WERI-Rb-1 (cell line): ENCODE measurements around the gene ZNF346.

Experiments used
- DNase-seq: peaks from one replicate; pipeline ENCODE4 v3.0.0-alpha.2; 2020
- H3K27ac ChIP-seq: fragments of 250-450 bp; sonication (Bioruptor Pico); 2 replicates; pipeline ENCODE4 v1.5.1; 2020; ENCODE audit warnings: mild to moderate bottlenecking, moderate library complexity
- H3K27me3 ChIP-seq: fragments of 250-450 bp; sonication (Bioruptor Pico); 2 replicates; pipeline ENCODE4 v1.5.1; 2021; ENCODE audit warnings: mild to moderate bottlenecking, low read depth, moderate library complexity; ENCODE audit not compliant: insufficient read depth, severe bottlenecking
- H3K36me3 ChIP-seq: fragments of 250-450 bp; sonication (Bioruptor Pico); 2 replicates; pipeline ENCODE4 v1.5.1; 2020; ENCODE audit warnings: mild to moderate bottlenecking, moderate library complexity
- H3K4me3 ChIP-seq: 2 replicates; pipeline ENCODE4 v1.5.1; 2011; ENCODE audit warnings: low read depth, mild to moderate bottlenecking, control low read depth, low read length
- H3K9me3 ChIP-seq: fragments of 250-450 bp; sonication (Bioruptor Pico); 2 replicates; pipeline ENCODE4 v1.5.1; 2021; ENCODE audit warnings: mild to moderate bottlenecking, moderate library complexity; ENCODE audit not compliant: severe bottlenecking
- CTCF ChIP-seq: IDR thresholded peaks from 2 replicates; pipeline ENCODE4 v1.5.1; 2011; ENCODE audit warnings: low read depth, mild to moderate bottlenecking, control low read depth, inconsistent platforms, low read length

Gene ZNF346

GRCh38 chr5:177091232-177091631, 68.7 kb downstream of the ZNF346 start:
- H3K36me3 ChIP-seq: no peaks in the 10 kb centered on the region
- no peak for TF ChIP-seq CTCF

DNA sequence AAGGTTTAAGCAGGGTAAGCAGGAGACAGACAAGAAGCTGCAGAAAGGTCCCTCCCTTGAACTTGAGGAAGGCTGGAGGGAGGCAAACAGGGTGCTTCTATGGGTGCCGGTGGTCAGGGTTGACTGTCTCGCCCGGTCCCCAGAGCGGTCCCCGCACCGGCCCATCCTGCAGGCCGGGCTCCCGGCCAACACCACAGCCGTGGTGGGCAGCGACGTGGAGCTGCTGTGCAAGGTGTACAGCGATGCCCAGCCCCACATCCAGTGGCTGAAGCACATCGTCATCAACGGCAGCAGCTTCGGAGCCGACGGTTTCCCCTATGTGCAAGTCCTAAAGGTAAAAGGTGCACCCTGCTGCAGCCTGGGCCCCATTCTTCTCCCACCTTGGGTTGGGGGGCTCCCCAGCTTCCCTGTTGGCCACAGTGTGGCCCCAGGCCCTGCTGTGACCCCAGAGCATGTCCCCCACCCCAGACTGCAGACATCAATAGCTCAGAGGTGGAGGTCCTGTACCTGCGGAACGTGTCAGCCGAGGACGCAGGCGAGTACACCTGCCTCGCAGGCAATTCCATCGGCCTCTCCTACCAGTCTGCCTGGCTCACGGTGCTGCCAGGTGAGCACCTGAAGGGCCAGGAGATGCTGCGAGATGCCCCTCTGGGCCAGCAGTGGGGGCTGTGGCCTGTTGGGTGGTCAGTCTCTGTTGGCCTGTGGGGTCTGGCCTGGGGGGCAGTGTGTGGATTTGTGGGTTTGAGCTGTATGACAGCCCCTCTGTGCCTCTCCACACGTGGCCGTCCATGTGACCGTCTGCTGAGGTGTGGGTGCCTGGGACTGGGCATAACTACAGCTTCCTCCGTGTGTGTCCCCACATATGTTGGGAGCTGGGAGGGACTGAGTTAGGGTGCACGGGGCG, 69.9 kb downstream of the ZNF346 start:
- no peaks in the 10 kb centered on the region for H3K27me3 ChIP-seq
- TF ChIP-seq CTCF: no peak
- H3K4me3 ChIP-seq: no peak overlapping the region
- no peak for DNase-seq
- H3K9me3 ChIP-seq: no peaks in the 10 kb centered on the region
- no peak overlapping the region for H3K27ac ChIP-seq
- no peaks in the 10 kb centered on the region for H3K36me3 ChIP-seq

More at GRCh38 chr5:177091232-177091631, 68.7 kb downstream of the ZNF346 start:
- H3K27ac ChIP-seq: no peak overlapping the region
- H3K9me3 ChIP-seq: no peaks in the 10 kb centered on the region
- DNase-seq: no peak
- H3K4me3 ChIP-seq: no peak overlapping the region
- H3K27me3 ChIP-seq: no peaks in the 10 kb centered on the region

GRCh38 chr5:177093082-177093712, 70.7 kb downstream of the ZNF346 start:
- no peaks in the 10 kb centered on the region for H3K27me3 ChIP-seq
- no peak overlapping the region for H3K27ac ChIP-seq
- DNase-seq: no peak
- H3K36me3 ChIP-seq: no peaks in the 10 kb centered on the region
- no peaks in the 10 kb centered on the region for H3K9me3 ChIP-seq
- no peak for TF ChIP-seq CTCF
- H3K4me3 ChIP-seq: no peak overlapping the region

DNA sequence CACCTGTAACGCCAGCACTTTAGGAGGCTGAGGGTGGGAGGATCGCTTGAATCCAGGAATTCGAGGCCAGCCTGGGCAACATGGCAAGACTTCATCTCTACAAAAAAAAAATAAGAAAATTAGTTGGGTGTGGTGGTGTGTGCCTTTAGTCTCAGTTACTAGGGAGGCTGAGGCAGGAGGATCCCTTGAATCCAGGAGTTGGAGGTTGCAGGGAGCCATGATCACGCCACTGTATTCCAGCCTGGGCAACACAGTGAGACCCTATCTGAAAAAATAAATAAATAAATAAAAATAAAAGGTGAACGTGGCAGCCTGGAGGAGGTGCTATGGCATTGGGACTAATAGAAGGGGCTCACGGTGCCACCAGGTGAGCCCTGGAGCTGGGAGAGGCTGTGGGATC, 71.3 kb downstream of the ZNF346 start:
- Histone ChIP-seq H3K27me3 (no peaks in the 10 kb centered on the region), H3K9me3 (no peaks in the 10 kb centered on the region), H3K4me3 (no peak overlapping the region), H3K36me3 (no peaks in the 10 kb centered on the region), H3K27ac (no peak overlapping the region)
- no peak for TF ChIP-seq CTCF
- DNase-seq: no peak

DNA sequence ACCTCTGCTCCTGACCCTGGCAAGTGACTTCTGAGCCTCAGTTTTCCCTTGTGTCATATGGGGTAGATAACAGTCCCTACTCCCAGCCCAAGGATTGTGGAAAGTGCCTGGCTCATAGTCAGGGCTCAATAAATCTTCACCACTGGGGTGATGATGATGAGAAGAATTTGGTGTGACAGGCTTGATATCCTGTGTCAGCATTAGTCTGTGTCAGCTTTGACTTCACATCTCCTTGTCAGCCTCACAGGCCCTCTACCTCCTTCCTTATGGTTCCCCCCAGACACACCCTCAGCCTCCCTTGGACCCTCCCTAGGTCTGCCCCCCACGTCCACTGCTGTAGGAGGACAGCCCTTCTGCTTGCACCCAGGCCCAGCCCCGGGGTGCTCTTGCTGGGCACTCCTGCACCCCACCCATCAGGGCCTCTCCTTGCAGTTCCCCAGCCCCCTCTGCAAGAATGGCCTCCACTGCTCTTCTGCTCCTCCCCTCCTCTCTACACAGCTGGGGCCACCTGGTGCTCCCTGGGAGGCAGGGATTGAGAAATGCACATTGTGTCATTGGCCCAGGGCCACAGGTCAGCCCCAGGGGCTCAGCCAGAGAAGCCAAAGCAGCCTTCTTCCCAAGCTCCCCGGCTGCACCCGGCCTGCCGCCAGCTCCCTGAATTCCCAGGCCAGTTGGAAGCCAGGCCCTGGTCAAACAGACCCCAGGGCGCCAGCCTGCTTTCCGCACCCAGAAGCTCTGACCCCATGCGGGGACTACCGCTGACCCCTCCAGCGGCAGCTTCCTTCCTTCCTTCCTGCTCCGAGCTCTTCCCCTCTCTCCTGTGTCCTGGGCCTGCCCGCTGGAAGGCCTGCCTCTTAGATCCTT, 72.0 kb downstream of the ZNF346 start:
- H3K4me3 ChIP-seq: no peak overlapping the region
- no peaks in the 10 kb centered on the region for H3K27me3 ChIP-seq
- H3K27ac ChIP-seq: no peak overlapping the region
- no peak for DNase-seq
- H3K9me3 ChIP-seq: no peaks in the 10 kb centered on the region
- no peak for TF ChIP-seq CTCF
- H3K36me3 ChIP-seq: no peaks in the 10 kb centered on the region
